ENCODE data around the gene NREP.

NREP gene

GRCh38 chr5:111707630-111708164 is 49.3 kb downstream of the NREP start:
- TF ChIP-seq CREB1 (IDR thresholded peaks at IDR 0.05; ENCODE audit: low read depth): no peak
- no peak for TF ChIP-seq NFIC (IDR thresholded peaks at IDR 0.05)
- no peak for TF ChIP-seq EP300 (IDR thresholded peaks at IDR 0.05; ENCODE audit: borderline replicate concordance)
- TF ChIP-seq MAX (IDR thresholded peaks at IDR 0.05): no peak
- TF ChIP-seq FOXM1 (IDR thresholded peaks at IDR 0.05; ENCODE audit: borderline replicate concordance, low read depth): no peak
- no peak for TF ChIP-seq TCF12 (IDR thresholded peaks at IDR 0.05; ENCODE audit: low read depth)
- no peak for TF ChIP-seq RAD21 (IDR thresholded peaks at IDR 0.05; ENCODE audit: low read depth)
- no peak for TF ChIP-seq REST (IDR thresholded peaks at IDR 0.05; ENCODE audit: low read depth)
- no peak for TF ChIP-seq TEAD4 (IDR thresholded peaks at IDR 0.05)
- TF ChIP-seq TAF1 (IDR thresholded peaks at IDR 0.05; ENCODE audit: low read depth): no peak
- TF ChIP-seq CEBPB (IDR thresholded peaks at IDR 0.05): no peak
- no peak for TF ChIP-seq USF1 (IDR thresholded peaks at IDR 0.05)
- no peak for TF ChIP-seq EGR1 (IDR thresholded peaks at IDR 0.05)
- TF ChIP-seq YY1 (IDR thresholded peaks at IDR 0.05; ENCODE audit: low read depth): no peak
- no peak for TF ChIP-seq ZBTB7A (IDR thresholded peaks at IDR 0.05; ENCODE audit: low read depth)

GRCh38 chr5:111706345-111706744 is 50.6 kb downstream of the NREP start:
- no peak for TF ChIP-seq USF1 (IDR thresholded peaks at IDR 0.05)
- TF ChIP-seq CREB1 (IDR thresholded peaks at IDR 0.05; ENCODE audit: low read depth): no peak

- TF ChIP-seq FOXM1 (IDR thresholded peaks at IDR 0.05; ENCODE audit: borderline replicate concordance, low read depth) (no peak), RAD21 (IDR thresholded peaks at IDR 0.05; ENCODE audit: low read depth) (no peak), EGR1 (IDR thresholded peaks at IDR 0.05) (no peak), NFIC (IDR thresholded peaks at IDR 0.05) (no peak), TCF12 (IDR thresholded peaks at IDR 0.05; ENCODE audit: low read depth) (no peak), EP300 (IDR thresholded peaks at IDR 0.05; ENCODE audit: borderline replicate concordance) (no peak), YY1 (IDR thresholded peaks at IDR 0.05; ENCODE audit: low read depth) (no peak), REST (IDR thresholded peaks at IDR 0.05; ENCODE audit: low read depth) (no peak), ZBTB7A (IDR thresholded peaks at IDR 0.05; ENCODE audit: low read depth) (no peak), MAX (IDR thresholded peaks at IDR 0.05) (no peak), CREB1 (IDR thresholded peaks at IDR 0.05; ENCODE audit: low read depth) (no peak), CEBPB (IDR thresholded peaks at IDR 0.05) (no peak), USF1 (IDR thresholded peaks at IDR 0.05) (no peak), TEAD4 (IDR thresholded peaks at IDR 0.05) (no peak)
Observed at GRCh38 chr5:111704452-111705085, 52.4 kb downstream of the NREP start.

- TF ChIP-seq RAD21 (IDR thresholded peaks at IDR 0.05; ENCODE audit: low read depth): no peak
- no peak for TF ChIP-seq CREB1 (IDR thresholded peaks at IDR 0.05; ENCODE audit: low read depth)
- no peak for TF ChIP-seq USF1 (IDR thresholded peaks at IDR 0.05)
- no peak for TF ChIP-seq NFIC (IDR thresholded peaks at IDR 0.05)
- no peak for TF ChIP-seq MAX (IDR thresholded peaks at IDR 0.05)
- TF ChIP-seq YY1 (IDR thresholded peaks at IDR 0.05; ENCODE audit: low read depth): no peak
- TF ChIP-seq EP300 (IDR thresholded peaks at IDR 0.05; ENCODE audit: borderline replicate concordance): no peak
- no peak for TF ChIP-seq EGR1 (IDR thresholded peaks at IDR 0.05)
- TF ChIP-seq FOXM1 (IDR thresholded peaks at IDR 0.05; ENCODE audit: borderline replicate concordance, low read depth): no peak
- no peak for TF ChIP-seq TCF12 (IDR thresholded peaks at IDR 0.05; ENCODE audit: low read depth)
- TF ChIP-seq ZBTB7A (IDR thresholded peaks at IDR 0.05; ENCODE audit: low read depth): no peak
- no peak for TF ChIP-seq TEAD4 (IDR thresholded peaks at IDR 0.05)
- TF ChIP-seq REST (IDR thresholded peaks at IDR 0.05; ENCODE audit: low read depth): no peak
- no peak for TF ChIP-seq TAF1 (IDR thresholded peaks at IDR 0.05; ENCODE audit: low read depth)
- no peak for TF ChIP-seq CEBPB (IDR thresholded peaks at IDR 0.05)
Observed at GRCh38 chr5:111703662-111704061, 53.3 kb downstream of the NREP start.

All from Ishikawa (cell line).